ENCODE measurements around the gene CHID1.

GRCh38 chr11:855796-856195 is 54.8 kb downstream of the CHID1 start:
- TF ChIP-seq CTCF (IDR thresholded peaks at IDR 0.05): no peak
- TF ChIP-seq POLR2A (IDR thresholded peaks at IDR 0.05): no peak
- TF ChIP-seq EP300 (IDR thresholded peaks at IDR 0.05): no peak

Measured in tibial nerve (tissue), 4 donors.